Measurements from ENCODE around the gene SEMA7A. TPM values are rescaled to one million over a fixed set of nuclear protein-coding genes. Genes with fewer than 3 reads are reported as not detected.

SEMA7A gene
- total RNA-seq, 2 donors from 2014 or later = 1.8 to 2.0 TPM

DNA sequence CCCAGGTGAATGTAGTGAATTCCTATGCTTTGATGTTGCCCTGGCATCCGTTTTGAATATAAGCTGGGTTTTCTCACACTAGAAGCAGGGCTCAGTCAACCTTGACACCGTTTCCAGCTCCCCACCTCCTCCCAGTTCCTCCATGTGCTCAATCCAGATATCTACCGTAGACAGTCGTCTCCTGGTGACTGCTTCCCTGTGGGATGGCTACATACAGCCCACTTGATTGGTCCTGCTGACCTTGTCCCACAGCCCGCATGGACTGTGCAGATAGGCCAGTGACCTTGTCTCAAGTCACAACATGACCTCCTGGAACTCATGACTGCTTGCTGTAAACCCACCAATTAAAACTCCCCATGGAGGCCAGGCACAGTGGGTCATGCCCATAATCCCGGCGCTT is 8.1 kb downstream of the SEMA7A start:
- DNase-seq = no peak
- Histone ChIP-seq H3K36me3 (no peaks in the 10 kb centered on the region), H3K27ac (no peak overlapping the region), H3K9me3 (no peaks in the 10 kb centered on the region), H3K4me1 (no peaks in the 10 kb centered on the region), H3K4me3 (no peak overlapping the region), H3K27me3 (peaks cover 4% of the 10 kb centered on the region), H3K9ac (ENCODE audit: low read depth in 2 of 2, low read length in 2 of 2) (no peak overlapping the region)
- TF ChIP-seq, protein P1, sequence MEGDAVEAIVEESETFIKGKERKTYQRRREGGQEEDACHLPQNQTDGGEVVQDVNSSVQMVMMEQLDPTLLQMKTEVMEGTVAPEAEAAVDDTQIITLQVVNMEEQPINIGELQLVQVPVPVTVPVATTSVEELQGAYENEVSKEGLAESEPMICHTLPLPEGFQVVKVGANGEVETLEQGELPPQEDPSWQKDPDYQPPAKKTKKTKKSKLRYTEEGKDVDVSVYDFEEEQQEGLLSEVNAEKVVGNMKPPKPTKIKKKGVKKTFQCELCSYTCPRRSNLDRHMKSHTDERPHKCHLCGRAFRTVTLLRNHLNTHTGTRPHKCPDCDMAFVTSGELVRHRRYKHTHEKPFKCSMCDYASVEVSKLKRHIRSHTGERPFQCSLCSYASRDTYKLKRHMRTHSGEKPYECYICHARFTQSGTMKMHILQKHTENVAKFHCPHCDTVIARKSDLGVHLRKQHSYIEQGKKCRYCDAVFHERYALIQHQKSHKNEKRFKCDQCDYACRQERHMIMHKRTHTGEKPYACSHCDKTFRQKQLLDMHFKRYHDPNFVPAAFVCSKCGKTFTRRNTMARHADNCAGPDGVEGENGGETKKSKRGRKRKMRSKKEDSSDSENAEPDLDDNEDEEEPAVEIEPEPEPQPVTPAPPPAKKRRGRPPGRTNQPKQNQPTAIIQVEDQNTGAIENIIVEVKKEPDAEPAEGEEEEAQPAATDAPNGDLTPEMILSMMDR (IDR thresholded peaks at IDR 0.05) = no peak
- intact Hi-C loops (cut with DNase I) = no loop called here

DNA sequence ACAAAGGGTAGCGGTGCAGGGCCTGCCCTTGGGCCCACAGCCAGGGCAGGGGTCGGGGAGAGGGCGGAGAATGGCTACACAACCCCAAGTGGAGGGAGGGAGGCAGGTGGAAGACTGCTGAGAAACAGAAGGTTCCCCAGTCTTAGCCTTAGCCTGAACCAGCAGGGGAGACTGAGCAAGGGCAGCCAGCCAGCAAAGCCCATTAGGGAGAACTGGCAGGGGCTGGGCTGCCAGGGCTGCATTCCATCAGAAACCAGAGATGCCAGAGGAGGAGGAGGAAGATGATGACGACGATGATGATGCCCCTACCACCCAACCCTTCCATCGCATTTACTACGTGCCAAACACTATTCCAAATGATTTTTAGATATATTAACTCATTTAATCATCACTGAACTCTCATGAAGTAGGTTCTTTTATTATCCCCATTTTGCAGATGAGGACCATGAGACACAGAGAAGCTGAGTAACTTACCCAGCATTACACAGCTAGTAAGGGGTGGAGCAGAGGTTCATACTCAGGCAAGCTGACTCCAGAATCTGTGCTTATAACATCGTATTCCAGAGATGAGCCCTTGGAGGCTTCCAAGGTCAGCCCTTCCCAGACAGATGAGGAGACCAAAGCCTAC is 8.7 kb downstream of the SEMA7A start:
- Histone ChIP-seq H3K9ac (ENCODE audit: low read depth in 2 of 2, low read length in 2 of 2) (no peak overlapping the region), H3K9me3 (no peaks in the 10 kb centered on the region), H3K4me1 (no peaks in the 10 kb centered on the region), H3K27ac (no peak overlapping the region), H3K27me3 (no peaks in the 10 kb centered on the region), H3K36me3 (no peaks in the 10 kb centered on the region), H3K4me3 (no peak overlapping the region)
- intact Hi-C loops (cut with DNase I) = no loop called here
- no peak for DNase-seq
- TF ChIP-seq, protein P1 (IDR thresholded peaks at IDR 0.05) = no peak

DNA sequence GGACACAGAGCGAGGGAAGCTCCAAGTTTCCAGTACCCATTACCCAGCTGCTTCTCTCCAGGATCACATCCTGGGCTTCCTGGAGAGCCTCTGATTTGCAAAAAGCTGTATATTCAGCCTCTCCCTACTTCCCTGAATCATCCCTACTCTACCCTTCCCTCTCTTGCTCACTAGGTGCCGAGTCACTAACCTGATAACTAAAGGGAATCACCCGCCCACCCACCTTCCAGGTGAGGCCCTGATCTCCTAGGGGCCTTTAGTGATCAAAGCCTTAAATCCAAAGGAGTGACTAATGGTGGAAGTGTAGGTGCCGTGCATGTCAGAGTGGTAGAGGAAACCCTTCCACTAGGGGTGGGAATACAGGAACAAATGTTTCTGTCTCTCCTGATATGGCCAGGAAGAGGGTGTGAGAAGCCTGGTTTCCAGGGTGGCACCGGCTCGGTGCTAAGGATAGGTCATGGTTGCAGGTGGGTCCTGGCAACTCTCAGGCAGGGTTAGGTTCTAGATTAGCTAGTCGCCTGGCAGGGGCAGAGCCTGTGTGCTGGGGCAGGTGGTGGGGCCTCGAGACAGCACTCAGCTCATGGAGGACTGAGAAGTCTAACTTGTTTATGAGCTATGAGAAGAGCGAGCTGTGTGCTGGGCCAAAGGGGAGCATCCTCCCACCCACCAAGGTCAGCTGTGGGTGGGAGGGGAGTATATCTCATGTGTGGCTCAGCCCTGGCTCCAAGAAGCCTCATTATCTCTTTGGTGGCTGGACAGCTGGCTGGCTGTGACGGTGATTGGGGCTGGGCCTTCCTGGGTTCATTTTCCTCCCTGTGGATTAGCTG is 10.1 kb downstream of the SEMA7A start:
- no peaks in the 10 kb centered on the region for H3K9me3 ChIP-seq
- H3K4me3 ChIP-seq = no peak overlapping the region
- no peaks in the 10 kb centered on the region for H3K27me3 ChIP-seq
- no peaks in the 10 kb centered on the region for H3K36me3 ChIP-seq
- TF ChIP-seq, protein P1 (IDR thresholded peaks at IDR 0.05) = no peak
- no peaks in the 10 kb centered on the region for H3K4me1 ChIP-seq
- intact Hi-C loops (cut with DNase I) = no loop called here
- DNase-seq = no peak
- no peak overlapping the region for H3K9ac ChIP-seq (ENCODE audit: low read depth in 2 of 2, low read length in 2 of 2)
- H3K27ac ChIP-seq = no peak overlapping the region

DNA sequence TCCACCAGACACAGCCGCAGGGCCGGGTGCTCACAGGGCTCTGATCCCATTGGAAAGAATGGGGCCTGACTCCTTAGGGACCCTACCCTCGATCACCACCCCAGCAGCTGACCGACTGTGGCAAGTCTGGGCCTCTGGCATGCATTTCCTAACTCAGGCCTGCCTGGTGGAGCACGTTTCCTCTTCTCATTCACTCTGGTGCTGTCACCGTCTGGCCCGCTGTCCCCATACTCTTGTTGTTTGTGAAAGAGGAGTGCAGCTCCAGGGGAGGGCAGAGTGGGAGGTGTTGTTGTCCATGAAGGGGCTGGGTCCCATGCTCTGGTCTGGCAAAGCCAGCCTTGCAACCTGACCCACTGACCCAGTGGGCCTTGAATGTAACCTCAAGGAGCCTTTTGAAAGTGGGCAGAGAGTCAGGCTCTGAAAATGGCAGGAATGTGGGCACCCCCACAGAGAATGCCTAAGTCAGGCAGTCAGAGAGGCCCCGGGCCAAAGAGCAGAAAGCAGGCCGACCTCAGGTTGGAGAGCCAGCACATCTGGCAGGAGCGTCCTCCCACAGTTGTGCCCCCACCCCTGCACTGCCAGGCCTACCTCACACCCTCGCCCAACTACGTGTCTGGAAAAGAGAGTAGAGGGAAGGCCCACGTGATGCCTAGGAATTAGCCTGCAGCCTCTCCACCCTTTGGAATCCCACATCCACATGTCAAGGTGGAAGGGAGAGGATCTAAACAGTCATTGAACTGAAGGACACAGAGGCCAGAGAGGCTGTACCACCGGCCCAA is 10.9 kb downstream of the SEMA7A start:
- TF ChIP-seq, protein P1 (IDR thresholded peaks at IDR 0.05) = no peak
- no peak for DNase-seq
- intact Hi-C loops (cut with DNase I) = no loop called here
- no peaks in the 10 kb centered on the region for H3K9me3 ChIP-seq
- no peak overlapping the region for H3K27ac ChIP-seq
- H3K9ac ChIP-seq (ENCODE audit: low read depth in 2 of 2, low read length in 2 of 2) = no peak overlapping the region
- no peaks in the 10 kb centered on the region for H3K36me3 ChIP-seq
- H3K27me3 ChIP-seq = no peaks in the 10 kb centered on the region
- H3K4me3 ChIP-seq = no peak overlapping the region
- no peaks in the 10 kb centered on the region for H3K4me1 ChIP-seq

DNA sequence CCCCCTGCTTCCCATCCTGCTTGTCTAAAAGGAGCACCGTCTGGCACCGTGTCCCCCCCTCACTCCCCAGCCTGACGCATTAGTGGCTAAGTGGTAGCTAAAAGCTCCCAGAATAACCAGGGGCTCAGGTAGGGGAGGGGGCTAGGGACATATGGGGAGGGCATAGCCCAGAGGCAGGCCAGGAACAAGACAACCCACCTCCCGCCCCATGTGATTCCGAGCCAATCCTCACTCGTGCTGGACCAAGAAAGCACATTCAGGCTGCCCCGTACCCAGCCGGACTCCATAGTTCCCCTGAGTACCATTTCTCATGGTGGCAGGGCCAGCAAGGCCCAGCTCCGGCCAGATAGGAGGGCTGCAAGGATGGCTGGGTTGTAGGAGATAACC is 11.5 kb downstream of the SEMA7A start:
- intact Hi-C loops (cut with DNase I) = no loop called here
- no peak overlapping the region for H3K27ac ChIP-seq
- no peaks in the 10 kb centered on the region for H3K9me3 ChIP-seq
- no peak overlapping the region for H3K9ac ChIP-seq (ENCODE audit: low read depth in 2 of 2, low read length in 2 of 2)
- no peak for DNase-seq
- no peaks in the 10 kb centered on the region for H3K36me3 ChIP-seq
- H3K27me3 ChIP-seq = no peaks in the 10 kb centered on the region
- no peak overlapping the region for H3K4me3 ChIP-seq
- TF ChIP-seq, protein P1 (IDR thresholded peaks at IDR 0.05) = no peak
- no peaks in the 10 kb centered on the region for H3K4me1 ChIP-seq
